HL-60 (cell line): ENCODE results near the gene CYP27B1.

Source experiments
- DNase-seq, 2 experiments: peaks; one replicate each; pipeline ENCODE4 v3.0.0-alpha.2; 2010 to 2020; ENCODE audit warnings: low read depth in 1 of 2, low spot score in 1 of 2
- H3K27ac ChIP-seq: fragments of 250-450 bp; sonication (Bioruptor Pico); replicated peaks from 2 replicates; pipeline ENCODE4 v1.5.1; 2020; ENCODE audit warnings: mild to moderate bottlenecking, moderate library complexity
- H3K27me3 ChIP-seq: fragments of 250-450 bp; sonication (Bioruptor Pico); 2 replicates; pipeline ENCODE4 v1.5.1; 2021; ENCODE audit warnings: mild to moderate bottlenecking, moderate library complexity; ENCODE audit not compliant: insufficient read depth, poor library complexity, severe bottlenecking
- H3K4me3 ChIP-seq: replicated peaks from 2 replicates; pipeline ENCODE4 v1.5.1; 2011; ENCODE audit warnings: mild to moderate bottlenecking, control low read depth, low read length; ENCODE audit not compliant: insufficient read depth
- CTCF ChIP-seq: IDR thresholded peaks from one replicate; pipeline ENCODE4 v1.5.1; 2011; ENCODE audit warnings: low read length, control low read depth, inconsistent platforms; ENCODE audit not compliant: insufficient read depth
- GABPA ChIP-seq: IDR thresholded peaks from 2 replicates; pipeline ENCODE4 v1.6.1; 2012; ENCODE audit warnings: low read depth
- POLR2AphosphoS5 ChIP-seq: IDR thresholded peaks from 2 replicates; pipeline ENCODE4 v1.6.1; 2012; ENCODE audit warnings: low read depth
- SPI1 ChIP-seq: IDR thresholded peaks from 2 replicates; pipeline ENCODE4 v1.6.1; 2012; ENCODE audit warnings: low read depth, mild to moderate bottlenecking, borderline replicate concordance
- TF ChIP-seq, protein P1 (sequence below): IDR thresholded peaks from 2 replicates; pipeline ENCODE4 v1.6.1; 2012; ENCODE audit warnings: low read depth; ENCODE audit not compliant: insufficient replicate concordance

The CYP27B1 gene

DNA sequence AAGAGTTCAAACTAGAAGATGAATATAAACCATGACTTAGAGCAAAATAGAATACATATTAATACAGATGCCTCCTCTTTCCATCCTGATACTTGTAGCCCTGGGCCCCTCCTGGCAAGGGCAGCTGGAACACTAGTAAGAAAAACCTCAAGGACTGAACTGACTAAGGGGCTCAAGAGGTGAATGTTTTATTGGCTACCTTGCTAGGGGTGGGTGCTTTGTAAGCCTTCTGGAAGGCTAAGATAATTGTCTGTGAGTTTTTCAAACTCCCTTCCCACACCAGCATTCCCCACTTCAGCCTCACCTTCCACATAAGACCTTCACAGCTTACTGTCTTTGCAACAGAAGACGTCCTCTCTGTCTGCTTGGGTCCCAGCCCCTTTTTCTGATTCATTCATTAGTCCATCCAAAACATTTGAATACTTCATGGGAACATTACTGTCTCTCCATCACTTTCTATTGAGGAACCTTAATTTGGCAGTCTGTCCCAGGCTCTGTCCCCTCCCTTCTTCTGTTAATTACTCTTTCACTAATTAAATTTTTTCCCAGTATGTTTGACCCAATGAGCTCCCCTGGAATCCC lies 13.0 kb downstream of the CYP27B1 start:
- H3K27me3 ChIP-seq = peaks cover 3% of the 10 kb centered on the region
- no peak for DNase-seq
- no peak overlapping the region for H3K27ac ChIP-seq
- no peak overlapping the region for H3K4me3 ChIP-seq
- no peak for TF ChIP-seq SPI1
- TF ChIP-seq, protein P1, sequence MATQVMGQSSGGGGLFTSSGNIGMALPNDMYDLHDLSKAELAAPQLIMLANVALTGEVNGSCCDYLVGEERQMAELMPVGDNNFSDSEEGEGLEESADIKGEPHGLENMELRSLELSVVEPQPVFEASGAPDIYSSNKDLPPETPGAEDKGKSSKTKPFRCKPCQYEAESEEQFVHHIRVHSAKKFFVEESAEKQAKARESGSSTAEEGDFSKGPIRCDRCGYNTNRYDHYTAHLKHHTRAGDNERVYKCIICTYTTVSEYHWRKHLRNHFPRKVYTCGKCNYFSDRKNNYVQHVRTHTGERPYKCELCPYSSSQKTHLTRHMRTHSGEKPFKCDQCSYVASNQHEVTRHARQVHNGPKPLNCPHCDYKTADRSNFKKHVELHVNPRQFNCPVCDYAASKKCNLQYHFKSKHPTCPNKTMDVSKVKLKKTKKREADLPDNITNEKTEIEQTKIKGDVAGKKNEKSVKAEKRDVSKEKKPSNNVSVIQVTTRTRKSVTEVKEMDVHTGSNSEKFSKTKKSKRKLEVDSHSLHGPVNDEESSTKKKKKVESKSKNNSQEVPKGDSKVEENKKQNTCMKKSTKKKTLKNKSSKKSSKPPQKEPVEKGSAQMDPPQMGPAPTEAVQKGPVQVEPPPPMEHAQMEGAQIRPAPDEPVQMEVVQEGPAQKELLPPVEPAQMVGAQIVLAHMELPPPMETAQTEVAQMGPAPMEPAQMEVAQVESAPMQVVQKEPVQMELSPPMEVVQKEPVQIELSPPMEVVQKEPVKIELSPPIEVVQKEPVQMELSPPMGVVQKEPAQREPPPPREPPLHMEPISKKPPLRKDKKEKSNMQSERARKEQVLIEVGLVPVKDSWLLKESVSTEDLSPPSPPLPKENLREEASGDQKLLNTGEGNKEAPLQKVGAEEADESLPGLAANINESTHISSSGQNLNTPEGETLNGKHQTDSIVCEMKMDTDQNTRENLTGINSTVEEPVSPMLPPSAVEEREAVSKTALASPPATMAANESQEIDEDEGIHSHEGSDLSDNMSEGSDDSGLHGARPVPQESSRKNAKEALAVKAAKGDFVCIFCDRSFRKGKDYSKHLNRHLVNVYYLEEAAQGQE = no peak
- no peak for TF ChIP-seq GABPA
- no peak for TF ChIP-seq CTCF
- no peak for TF ChIP-seq POLR2AphosphoS5

DNA sequence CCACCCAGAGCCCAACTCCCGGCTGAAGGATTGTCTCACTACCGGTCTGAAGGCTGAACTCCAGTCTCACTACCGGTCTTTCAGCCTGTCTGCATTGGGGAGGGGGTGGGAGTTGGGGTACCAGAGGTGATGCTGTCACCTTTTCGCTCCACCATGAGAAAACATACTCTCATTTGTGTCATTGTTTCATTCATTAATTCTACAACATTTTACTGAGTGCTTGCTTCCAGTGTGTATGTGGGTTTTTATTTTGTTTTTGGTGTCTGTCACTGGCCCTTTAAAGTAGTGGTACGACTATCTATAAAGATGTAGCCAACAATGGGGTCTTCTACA lies 14.2 kb downstream of the CYP27B1 start:
- H3K4me3 ChIP-seq = peak overlapping the region; percentile 71
- DNase-seq = no peak
- peaks cover under 1% of the 10 kb centered on the region for H3K27me3 ChIP-seq
- H3K27ac ChIP-seq = peak overlapping the region; percentile 56
- TF ChIP-seq, protein P1 = no peak
- TF ChIP-seq CTCF = no peak
- no peak for TF ChIP-seq POLR2AphosphoS5
- TF ChIP-seq SPI1 = no peak
- TF ChIP-seq GABPA = no peak

DNA sequence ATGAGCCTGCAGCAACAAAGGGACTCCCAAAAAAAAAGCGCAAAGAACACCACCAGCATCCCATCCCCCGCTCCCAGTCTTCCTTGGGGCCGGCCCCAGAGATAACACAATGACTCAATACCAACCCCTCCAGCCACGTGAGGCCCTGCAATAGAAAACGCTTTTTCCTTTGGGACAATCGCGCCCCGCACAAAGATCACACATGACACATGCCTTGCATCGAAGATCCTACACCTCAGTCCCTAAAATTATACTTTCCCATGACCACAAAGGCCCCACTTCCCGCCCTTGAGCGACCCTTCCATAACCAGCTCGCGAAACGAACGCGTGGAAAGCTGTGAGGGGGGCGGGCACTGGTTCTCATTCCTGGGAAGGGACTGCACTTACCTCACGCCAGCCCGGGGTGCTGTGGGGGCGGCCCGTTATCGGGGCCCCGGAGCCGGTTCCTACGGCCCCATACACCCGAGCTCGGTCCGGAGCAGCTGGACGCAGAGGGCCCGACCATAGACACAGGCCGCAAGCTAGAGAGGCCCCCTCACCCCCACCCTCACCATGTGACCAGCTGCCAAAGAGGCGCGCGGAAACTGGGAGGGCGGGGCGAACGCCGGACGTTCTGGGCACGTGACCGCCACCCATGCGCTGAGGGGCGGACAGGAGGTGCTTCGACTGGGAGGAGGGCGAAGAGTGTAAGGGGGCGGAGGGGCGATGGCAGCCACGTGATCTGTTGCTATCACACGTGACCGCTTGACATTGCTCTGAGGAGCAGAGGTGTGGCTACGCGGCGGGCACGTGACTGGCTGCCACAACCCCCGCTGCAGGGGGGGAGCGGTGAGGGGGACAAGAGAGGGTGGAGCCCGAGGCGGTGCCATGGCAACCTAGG lies 14.8 kb downstream of the CYP27B1 start, which contains the start of gene CDK4:
Gene CDK4, minus strand, starts transcription at position 523 of the 880 bp plus-strand sequence. CDS start 593 bp downstream, outside the sequence.
- TF ChIP-seq GABPA (no peak), CTCF (no peak), POLR2AphosphoS5 (peak; percentile 79)
- TF ChIP-seq, protein P1 = peak; percentile 27
- DNase-seq = peak; percentile 100
- Histone ChIP-seq H3K27me3 (no peaks in the 10 kb centered on the region), H3K27ac (peak within 1 kb of the TSS; percentile 95), H3K4me3 (peak within 1 kb of the TSS; percentile 71)
